Suppressor macrophage treated with lipopolysaccharide for 1 hour (primary cell): Measurements from ENCODE around the gene JMJD8.
A peak's percentile ranks its signal among the peaks of the same experiment; 100 is the strongest.

ENCODE experiments used
- DNase-seq, 3 donors: peaks; one replicate each; pipeline ENCODE4 v3.0.0-alpha.2; 2020 to 2022

JMJD8 gene

GRCh38 chr16:658679-659571, 25.2 kb downstream of the JMJD8 start:
- no peak for DNase-seq

GRCh38 chr16:657487-657886, 26.6 kb downstream of the JMJD8 start:
- DNase-seq, result no peak

- DNase-seq, result no peak
Observed at GRCh38 chr16:654034-654433, 30.1 kb downstream of the JMJD8 start.

GRCh38 chr16:652454-653305, 31.5 kb downstream of the JMJD8 start:
- DNase-seq, result no peak

- DNase-seq, result no peak
Observed at GRCh38 chr16:651844-652243, 32.3 kb downstream of the JMJD8 start.

GRCh38 chr16:649631-650030, 34.5 kb downstream of the JMJD8 start:
- peak; percentile 20 to 48 (median 29) for DNase-seq

GRCh38 chr16:648781-649589, 35.1 kb downstream of the JMJD8 start, which contains the start of gene WDR90:
Gene WDR90 (plus strand): TSS chr16:649365. CDS start chr16:649417, 52 bp downstream.
- peak; percentile 95 to 98 (median 97) for DNase-seq

- DNase-seq, result peak; percentile 49 to 60 (median 51)
Observed at GRCh38 chr16:648071-648780, 35.9 kb downstream of the JMJD8 start.

GRCh38 chr16:647173-647902, 36.8 kb downstream of the JMJD8 start:
- no peak for DNase-seq

- DNase-seq, result no peak
Observed at GRCh38 chr16:646679-647172, 37.4 kb downstream of the JMJD8 start.

GRCh38 chr16:645852-646678, 38.1 kb downstream of the JMJD8 start:
- no peak for DNase-seq

- DNase-seq, result no peak
Observed at GRCh38 chr16:644556-644955, 39.6 kb downstream of the JMJD8 start.

- DNase-seq, result no peak
Observed at GRCh38 chr16:643050-643368, 41.1 kb downstream of the JMJD8 start.

- DNase-seq, result peak; percentile 97 to 98 (median 97)
Observed at GRCh38 chr16:642189-643049, 41.7 kb downstream of the JMJD8 start.

GRCh38 chr16:641326-642188, 42.6 kb downstream of the JMJD8 start, which contains the start of gene MCRIP2:
Gene MCRIP2 (plus strand): TSS chr16:641828. CDS start chr16:641992, 164 bp downstream.
- peak; percentile 91 to 97 (median 96) for DNase-seq

- DNase-seq, result no peak
Observed at GRCh38 chr16:640614-641013, 43.5 kb downstream of the JMJD8 start.

- DNase-seq, result no peak
Observed at GRCh38 chr16:638836-639235, 45.3 kb downstream of the JMJD8 start.

GRCh38 chr16:638034-638543, 46.0 kb downstream of the JMJD8 start:
- DNase-seq, result no peak
